CD4-positive, alpha-beta T cell treated with Interleukin-15 for 1 hour (primary cell): Measurements from ENCODE around the gene ARID4B.
A peak's percentile ranks its signal among the peaks of the same experiment; 100 is the strongest.

Experiments used
- DNase-seq: peaks from one replicate; pipeline ENCODE4 v3.0.0-alpha.2; 2020

Gene ARID4B

DNA sequence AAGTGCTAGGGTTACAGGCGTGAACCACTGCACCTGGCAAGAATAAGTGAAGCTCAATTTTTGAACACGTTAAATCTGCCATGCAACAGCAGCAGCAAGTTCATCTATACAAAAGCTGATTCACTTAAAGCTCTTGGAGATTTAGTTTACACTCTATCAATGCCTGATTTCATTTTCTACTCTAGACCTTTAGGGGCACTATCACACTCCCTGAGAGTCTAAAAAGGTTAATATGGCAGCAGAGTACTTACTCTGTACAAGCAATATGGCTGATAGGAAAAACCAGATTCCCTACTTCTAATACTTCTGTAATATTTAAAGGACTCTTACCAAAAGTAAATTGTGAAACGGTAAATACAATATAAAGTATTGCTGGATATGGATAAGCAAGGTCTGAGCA lies 171.7 kb downstream of the ARID4B start:
- DNase-seq: no peak

DNA sequence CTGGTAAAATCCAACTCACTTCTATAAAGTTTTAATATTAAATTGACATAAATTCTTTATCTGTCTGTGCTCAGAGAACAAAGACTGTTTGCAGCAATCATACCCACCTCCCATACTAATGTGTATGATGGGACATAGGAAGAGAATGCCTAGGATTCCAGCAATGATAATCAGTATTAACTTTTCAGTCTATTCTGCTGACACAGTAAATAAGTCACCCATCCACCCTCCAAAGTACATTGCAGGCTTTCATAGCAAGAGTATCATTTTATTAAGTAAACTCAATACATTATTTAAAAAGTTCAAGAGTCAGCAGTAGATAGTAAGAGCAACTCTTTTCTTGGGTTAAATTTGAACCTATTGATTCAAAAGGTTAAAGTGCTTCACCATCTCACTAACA lies 175.7 kb downstream of the ARID4B start:
- no peak for DNase-seq

DNA sequence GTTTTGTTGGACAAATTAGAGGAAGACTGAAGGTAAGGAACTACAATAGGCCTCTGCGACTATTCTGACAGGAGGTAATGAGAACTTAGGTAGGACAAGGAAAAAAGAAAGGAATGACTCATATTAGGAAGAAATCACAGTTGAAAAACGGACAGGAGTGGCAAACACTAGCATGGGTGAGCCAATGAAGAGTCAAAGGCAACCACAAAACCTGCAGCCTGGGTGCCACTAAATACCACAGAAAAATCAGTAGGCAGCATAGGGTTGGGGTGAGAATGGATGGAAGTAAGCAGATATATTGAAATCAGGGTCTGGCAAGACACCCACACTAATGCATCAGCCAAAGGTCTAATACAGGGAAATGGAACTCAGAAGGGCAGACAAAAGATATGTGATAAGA lies 176.9 kb downstream of the ARID4B start:
- DNase-seq: no peak

DNA sequence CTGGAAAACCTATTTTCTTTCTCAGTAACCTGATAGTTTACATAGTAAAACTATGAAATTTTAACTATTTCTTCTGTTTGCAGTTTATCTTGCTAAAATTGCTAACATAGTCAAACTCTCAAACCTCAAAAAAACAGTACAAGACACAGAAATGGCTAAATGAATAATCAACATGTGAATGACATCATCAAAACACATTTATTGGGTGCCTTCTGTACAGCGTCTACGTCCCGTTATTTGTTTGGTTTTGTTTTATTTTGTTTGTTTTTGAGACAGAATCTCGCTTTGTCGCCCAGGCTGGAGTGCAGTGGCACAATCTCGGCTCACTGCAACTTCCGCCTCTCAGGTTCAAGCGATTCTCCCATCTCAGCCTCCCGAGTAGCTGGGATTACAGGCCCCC lies 178.2 kb downstream of the ARID4B start:
- DNase-seq: no peak

DNA sequence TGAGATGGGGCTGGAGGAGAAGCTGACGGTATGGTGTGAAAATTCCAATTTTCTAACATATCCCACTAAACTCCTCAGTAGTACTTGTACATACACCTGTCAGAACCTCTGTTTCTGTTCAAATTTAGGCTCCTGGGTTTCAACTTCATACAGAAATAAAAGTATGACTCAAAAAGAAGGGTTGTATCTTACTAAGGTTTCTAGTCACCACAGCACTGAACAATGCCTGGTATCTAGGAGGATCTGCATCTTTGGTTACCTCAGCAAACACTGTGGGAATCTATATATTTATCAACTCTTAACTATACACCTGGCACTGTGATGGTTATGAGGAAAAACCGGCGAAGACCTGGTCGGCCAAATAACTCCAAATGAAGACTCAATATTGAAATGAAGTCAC lies 180.7 kb downstream of the ARID4B start:
- DNase-seq: no peak

DNA sequence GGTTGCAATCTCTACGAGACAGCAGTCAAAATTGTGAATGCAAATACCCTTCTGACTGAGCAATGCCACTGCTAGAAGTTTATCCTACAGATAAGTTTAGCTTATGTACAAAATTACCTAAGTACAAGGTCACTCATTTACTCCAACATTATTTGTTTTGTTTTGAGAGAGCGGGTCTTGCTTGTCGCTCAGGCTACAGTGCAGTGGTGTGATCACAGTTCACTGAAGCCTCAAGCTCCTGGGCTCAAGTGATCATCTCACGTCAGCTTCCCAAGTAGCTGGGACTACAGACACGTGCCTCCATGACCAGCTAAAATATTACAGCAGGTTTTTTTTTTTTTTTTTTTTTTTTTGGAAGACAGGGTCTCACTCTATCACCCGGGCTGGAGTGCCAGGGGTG lies 182.3 kb downstream of the ARID4B start:
- DNase-seq: no peak

DNA sequence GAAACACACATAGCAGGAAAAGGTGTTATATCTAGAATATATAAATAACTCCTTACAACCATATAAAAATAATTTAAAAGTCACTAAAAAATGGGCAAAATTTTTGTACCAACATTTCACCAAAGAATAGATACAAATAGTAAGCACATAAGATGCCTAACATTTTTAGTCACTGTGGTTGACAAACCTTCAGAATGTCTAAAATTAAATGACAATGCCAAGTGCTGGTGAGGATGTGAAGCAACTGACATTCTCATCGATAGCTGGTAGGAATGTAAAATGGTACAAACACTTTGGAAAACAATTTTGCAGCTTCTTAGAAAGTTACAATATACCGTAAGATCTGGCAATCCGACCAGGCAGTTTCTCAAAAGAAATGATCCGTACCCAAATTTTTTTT lies 185.0 kb downstream of the ARID4B start:
- DNase-seq: no peak

DNA sequence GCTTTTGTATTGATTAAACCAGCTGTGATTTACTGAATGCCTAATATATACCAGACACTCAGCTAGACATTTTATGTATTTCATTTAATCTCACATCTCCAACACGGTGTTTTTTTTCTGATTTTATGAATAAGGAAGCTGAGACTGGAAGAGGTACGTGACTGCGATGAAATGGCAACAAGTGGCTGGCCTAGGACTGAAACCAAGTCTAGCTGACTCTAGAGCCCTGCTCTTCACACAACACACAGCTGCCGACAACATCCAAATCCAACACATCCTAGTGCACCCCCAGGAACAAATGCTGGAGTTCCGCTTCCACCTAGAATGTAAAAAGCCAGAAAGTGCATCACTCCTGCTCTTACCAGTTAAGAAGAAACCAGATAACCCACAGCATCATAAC lies 188.7 kb downstream of the ARID4B start:
- DNase-seq: no peak

DNA sequence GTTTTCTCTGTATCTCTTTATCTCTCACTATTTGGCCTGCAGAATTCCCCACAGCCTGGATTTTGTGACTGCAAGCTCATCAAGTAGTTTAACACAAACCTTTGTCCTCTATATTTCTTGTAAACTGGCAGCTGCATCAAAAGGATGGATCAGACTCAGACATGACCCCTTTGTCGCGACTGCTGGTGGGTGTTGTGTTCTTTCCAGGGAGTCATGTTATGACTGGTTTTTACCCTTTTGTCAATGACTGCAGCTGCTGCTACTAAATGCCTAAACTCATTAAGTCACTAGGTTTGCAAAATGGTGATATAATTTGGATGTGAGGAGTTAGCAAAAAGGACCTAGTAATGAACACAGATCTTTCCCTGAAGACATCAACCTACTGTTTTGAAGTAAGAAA lies 189.2 kb downstream of the ARID4B start:
- no peak for DNase-seq

DNA sequence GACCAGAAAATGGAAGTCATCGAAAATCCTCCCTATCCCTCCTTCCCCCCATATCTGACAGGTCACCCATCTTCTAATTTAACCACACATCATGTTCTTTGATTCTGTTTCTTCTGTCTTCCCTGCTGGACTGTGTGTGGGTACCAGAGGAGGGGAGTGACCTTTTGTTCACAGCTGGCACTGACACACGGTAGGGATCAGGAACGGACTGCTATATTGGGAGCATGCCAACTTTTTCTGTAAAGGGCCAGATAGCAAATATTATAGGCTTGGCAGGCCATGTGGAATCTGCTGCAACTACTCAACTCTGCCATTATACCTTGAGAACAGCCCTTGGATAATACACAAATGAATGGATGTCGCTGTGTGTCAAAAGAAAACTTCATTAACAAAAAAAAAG lies 191.9 kb downstream of the ARID4B start:
- no peak for DNase-seq

DNA sequence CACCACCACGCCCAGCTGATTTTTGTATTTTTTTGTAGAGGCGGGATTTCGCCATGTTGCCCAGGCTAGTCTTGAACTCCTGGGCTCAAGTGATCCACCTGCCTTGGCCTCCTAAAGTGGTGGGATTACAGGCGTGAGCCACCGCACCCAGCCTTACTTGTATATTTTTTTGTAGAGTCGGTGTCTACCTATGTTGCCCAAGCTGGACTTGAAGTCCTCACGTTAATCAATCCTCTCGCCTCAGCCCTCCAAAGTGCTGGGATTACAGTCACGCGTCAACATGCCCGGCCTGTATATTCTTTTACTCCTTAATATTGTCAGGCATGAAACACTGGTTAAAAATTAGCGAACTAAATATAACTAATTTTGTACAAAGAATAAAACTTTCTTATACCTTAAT lies 193.8 kb downstream of the ARID4B start:
- no peak for DNase-seq

DNA sequence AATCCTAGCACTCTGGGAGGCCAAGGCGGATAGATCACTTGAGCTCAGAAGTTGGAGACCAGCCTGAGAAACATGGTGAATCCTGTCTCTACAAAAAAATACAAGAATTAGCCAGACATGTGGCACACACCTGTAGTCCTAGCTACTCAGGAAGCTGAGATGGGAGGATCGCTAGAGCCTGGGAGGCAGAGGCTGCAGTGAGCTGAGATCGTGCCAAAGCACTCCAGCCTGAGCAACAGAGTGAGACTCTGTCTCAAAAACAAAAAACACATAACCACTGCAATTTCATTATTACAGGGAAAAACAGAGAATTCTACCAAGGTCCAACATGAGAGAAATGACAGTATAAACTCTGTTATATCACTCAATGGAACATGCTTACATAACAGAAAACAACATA lies 194.9 kb downstream of the ARID4B start:
- no peak for DNase-seq

DNA sequence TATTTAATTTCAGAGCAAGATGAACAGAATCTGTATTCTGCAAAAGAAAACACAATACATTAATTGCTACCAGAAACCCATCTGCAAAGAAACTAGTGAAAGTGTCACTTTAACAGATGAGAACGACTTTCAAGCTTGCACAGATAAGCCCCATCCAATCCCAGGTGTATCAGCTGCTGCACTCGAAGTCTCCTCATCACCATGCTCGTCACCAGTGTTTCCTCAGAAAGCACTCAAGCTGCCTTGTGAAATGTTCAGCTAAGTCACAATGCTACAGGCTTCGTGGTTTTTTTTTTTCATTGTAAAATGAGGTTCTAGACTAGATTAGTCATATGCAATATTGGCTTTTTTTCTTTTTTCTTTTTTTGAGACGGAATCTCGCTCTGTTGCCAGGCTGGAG lies 196.0 kb downstream of the ARID4B start:
- DNase-seq: no peak

DNA sequence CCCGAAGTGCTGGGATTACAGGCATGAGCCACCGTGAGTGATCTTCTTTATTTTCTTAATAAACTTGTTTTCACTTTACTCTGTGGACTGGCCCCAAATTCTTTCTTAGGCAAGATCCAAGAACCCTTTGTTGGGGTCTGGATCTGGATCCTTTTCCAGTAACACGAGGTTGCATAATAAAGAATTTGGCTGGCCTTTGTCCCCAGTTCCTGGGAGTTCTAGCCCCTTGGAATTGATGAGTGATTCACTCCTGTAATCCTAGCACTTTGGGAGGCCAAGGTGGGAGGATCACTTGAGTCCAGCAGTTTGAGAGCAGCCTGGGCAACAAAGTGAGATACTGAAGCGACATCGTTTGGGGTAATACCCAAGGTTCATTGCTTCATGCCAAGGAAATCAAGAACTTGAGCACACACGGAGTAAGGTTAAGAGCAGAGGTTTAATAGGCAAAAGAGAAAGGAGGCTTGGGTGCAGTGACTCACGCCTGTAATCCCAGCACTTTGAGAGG lies 197.2 kb downstream of the ARID4B start:
- DNase-seq: no peak

DNA sequence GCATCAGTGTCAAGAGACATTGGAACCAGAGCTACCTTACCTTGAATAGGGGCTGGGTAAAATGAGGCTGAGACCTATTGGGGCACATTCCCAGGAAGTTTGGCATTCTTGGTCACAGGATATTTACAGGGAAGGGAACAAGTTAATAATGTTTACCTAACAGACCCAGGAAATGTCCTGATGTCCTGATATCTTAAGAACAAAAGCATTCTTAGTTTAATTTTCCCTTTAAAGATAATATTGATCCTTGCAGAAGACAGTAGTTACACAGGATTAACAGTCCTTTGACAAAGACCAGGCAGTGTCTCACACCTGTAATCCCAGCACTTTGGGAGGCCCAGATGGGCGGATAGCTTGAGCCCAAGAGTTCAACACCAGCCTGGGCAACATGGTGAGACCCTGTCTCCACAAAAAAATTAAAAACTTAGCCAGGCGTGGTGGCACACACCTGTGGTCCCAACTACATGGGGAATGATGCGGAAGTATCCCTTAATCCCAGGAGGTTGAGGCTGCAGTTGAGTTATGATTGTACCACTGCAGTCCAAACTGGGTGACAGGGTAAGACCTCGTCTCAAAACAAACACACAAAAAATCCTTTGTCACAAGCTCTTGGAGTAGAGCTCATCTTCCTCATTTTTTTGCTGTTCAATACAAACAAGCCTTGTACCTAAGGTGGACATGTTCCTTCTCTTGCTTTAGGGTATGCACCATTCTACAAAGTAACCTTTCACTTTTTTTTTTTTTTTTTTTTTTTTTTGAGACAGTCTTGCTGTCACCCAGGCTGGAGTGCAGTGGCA lies 198.0 kb downstream of the ARID4B start:
- DNase-seq: no peak

DNA sequence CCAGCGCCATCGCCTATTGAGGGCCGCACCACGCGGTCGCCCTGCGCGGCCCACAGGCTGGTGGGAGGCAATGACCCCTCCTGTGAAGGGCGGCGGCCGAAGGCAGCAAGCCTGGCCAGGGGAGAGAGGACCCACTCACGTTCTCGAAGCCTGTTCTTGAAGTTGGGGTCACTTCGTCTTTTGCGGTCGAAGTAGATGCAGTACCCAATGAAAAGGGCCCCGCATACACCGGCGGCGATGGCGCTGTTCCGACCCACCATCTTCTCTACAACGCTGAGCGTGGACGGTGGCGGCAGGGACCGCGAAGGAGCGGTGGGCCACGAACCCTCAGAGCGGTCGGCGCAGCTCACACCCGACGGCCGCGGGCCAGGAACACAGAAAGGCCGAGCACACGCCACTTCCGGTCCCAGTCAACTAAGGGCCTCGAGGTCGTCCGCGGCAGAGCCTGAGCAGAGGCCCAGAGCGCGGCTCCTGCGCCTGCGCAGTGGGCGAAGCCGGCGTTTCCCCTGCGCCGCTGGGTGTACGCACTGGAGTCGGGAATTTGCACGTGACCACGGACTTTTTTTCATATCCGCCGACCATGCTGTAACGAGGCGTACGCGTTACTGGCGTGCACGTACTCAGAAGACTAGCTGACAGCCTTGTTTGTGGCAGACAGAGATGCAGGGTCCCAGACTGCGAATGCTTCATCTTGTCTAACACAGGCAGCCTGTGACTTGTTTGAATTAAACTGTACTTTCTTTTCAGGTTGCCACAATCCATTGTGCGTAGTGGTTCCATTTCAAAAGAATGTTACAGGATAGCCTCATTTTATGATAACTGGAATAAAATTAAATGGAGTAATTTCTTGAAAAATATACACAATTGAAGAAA lies 199.3 kb downstream of the ARID4B start, which contains the start of gene TOMM20:
TOMM20 (minus strand) TSS at position 382 of the 873 bp plus-strand sequence; CDS start at position 260, 122 bp downstream.
- DNase-seq: peak; percentile 98

DNA sequence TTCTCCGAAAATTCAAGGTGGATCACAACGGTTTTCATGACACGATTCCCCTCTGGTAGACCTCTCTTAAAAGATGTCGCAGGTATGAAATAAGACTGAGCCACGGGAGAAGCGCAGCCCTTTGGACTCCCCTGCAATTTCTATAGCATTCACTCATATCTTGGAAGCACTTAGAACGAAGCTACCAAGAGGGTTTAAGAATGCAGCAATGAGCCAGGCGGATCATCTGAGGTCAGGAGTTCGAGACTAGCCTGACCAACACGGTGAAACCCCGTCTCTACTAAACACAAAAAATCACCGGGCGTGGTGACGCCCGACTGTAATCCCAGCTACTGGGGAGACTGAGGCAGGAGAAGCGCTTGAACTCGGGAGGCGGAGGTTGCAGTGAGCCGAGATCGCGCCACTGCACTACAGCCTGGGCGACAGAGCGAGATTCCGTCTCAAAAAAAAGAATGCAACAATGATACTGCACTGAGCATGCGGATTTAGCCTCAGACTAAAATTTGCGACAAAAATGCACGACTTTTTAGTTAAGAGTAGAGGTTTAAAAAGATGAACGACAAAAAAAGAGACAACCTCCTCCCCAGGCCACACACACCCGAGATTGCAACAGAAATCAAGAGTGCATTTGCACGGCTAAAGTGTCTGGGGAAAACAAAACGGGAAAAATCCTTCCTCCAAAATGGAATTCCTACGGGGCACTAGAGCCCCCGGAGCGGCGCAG lies 200.1 kb downstream of the ARID4B start:
- no peak for DNase-seq

DNA sequence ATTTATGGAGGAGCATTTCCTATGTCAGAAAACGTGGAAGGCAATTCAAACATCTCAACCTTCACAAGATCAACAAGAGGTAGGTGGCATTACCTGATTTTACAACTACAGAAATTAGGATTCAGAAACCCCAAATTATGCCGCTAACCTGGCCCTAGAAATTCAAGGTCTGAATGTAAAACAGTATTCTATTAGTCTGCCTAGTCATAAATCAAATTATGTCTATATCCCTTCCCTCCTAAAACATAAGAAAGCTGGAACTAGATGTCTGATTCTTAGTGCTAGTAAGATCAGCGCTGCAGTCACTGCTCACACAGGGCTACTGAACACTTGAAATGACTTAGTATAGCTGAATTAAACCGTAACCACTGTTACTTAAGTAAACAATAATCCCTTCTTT lies 200.8 kb downstream of the ARID4B start:
- no peak for DNase-seq

DNA sequence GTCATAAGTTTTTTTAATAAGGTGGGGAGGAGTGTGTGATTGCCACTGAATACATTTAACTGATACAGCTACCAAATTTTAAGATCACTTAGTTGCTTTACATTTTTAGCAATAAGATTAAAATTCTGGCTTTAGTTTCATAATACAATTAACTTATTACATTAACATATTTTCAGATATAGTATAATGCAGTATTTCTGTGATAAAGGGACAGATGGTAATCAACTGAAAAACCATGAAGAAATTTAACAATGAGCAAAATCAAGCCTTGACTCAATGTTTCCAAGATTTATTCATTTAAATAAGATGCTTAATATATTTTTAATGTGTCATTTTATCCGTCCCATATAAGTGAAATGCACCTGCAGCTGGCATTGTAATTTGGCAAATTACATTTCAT lies 203.3 kb downstream of the ARID4B start:
- no peak for DNase-seq

DNA sequence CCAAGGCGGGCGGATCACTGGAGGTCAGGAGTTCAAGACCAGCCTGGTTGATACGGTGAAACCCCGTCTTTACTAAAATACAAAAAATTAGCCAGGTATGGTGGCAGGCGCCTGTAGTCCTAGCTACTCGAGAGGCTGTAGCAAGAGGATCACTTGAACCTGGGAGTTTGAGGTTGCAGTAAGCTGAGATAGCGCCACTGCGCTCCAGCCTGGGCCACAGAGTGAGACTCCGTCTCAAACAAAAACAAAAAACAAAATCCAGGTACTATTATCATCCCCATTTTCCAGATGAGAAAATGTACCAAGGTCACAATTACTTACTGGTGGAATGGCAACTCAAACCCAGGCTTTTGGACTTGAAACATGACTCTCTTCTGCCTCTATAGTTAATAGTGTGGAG lies 203.9 kb downstream of the ARID4B start:
- DNase-seq: no peak

DNA sequence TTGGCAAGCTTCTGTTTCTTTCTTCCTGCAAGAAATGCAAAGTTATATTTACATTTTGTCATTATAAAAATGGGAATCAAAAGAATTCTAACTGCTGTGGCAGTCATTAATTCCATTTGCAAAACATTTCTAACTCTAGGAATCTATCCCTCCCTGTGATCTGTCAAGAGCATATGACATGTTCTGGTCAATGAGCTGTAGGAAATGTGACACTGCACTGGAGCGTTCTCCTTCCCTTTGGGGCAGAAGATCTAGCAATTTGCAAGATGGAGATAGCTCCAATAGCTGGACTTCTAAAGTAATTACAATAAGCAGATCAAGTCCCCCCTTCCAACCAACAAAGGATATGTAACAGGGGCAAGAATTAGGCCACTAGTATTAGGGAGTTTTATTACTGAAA lies 205.6 kb downstream of the ARID4B start:
- DNase-seq: no peak
